Measurements from ENCODE around the gene SH2D2A. TPM values are rescaled to one million over a fixed set of nuclear protein-coding genes. Genes with fewer than 3 reads are reported as not detected.
A peak's percentile ranks its signal among the peaks of the same experiment; 100 is the strongest.

Gene SH2D2A
- total RNA-seq, 2 donors from 2014 or later = 3.2 to 3.4 TPM

GRCh38 chr1:156836041-156836654 lies 19.5 kb upstream of the SH2D2A start:
- intact Hi-C loops (cut with DNase I) = no loop called here

GRCh38 chr1:156834322-156834721 lies 17.7 kb upstream of the SH2D2A start:
- no peak for DNase-seq (ENCODE audit: low spot score)

More at GRCh38 chr1:156836041-156836654, 19.5 kb upstream of the SH2D2A start:
- peak; percentile 45 for DNase-seq (ENCODE audit: low spot score)

GRCh38 chr1:156833603-156834002 lies 17.0 kb upstream of the SH2D2A start:
- DNase-seq (ENCODE audit: low spot score) = peak; percentile 5
- intact Hi-C loops (cut with DNase I) = no loop called here

More at GRCh38 chr1:156834322-156834721, 17.7 kb upstream of the SH2D2A start:
- intact Hi-C loops (cut with DNase I) = no loop called here

- DNase-seq (ENCODE audit: low spot score) = peak; percentile 3
- intact Hi-C loops (cut with DNase I) = no loop called here
Observed at GRCh38 chr1:156832434-156832833, 15.8 kb upstream of the SH2D2A start.

- intact Hi-C loops (cut with DNase I) = no loop called here
- peak; percentile 56 for DNase-seq (ENCODE audit: low spot score)
Observed at GRCh38 chr1:156828400-156829124, 11.9 kb upstream of the SH2D2A start.

GRCh38 chr1:156826630-156827029 lies 10.0 kb upstream of the SH2D2A start:
- intact Hi-C loops (cut with DNase I) = no loop called here
- DNase-seq (ENCODE audit: low spot score) = no peak

- DNase-seq (ENCODE audit: low spot score) = peak; percentile 29
- intact Hi-C loops (cut with DNase I) = no loop called here
Observed at GRCh38 chr1:156823210-156823790, 6.7 kb upstream of the SH2D2A start.

- DNase-seq (ENCODE audit: low spot score) = no peak
- intact Hi-C loops (cut with DNase I) = no loop called here
Observed at GRCh38 chr1:156822680-156823079, 6.0 kb upstream of the SH2D2A start.

- DNase-seq (ENCODE audit: low spot score) = no peak
- intact Hi-C loops (cut with DNase I) = no loop called here
Observed at GRCh38 chr1:156821801-156822200, 5.2 kb upstream of the SH2D2A start.

- intact Hi-C loops (cut with DNase I) = no loop called here
Observed at GRCh38 chr1:156815961-156816422, 656 bp downstream of the SH2D2A start.

GRCh38 chr1:156815307-156815826 lies 1.3 kb downstream of the SH2D2A start:
- no peak for DNase-seq (ENCODE audit: low spot score)
- intact Hi-C loops (cut with DNase I) = no loop called here

More at GRCh38 chr1:156815961-156816422, 656 bp downstream of the SH2D2A start:
- no peak for DNase-seq (ENCODE audit: low spot score)

GRCh38 chr1:156814571-156815260 lies 1.9 kb downstream of the SH2D2A start:
- DNase-seq (ENCODE audit: low spot score) = no peak
- intact Hi-C loops (cut with DNase I) = no loop called here

- intact Hi-C loops (cut with DNase I) = no loop called here
- DNase-seq (ENCODE audit: low spot score) = peak; percentile 91
Observed at GRCh38 chr1:156813750-156814570, 2.7 kb downstream of the SH2D2A start.

- intact Hi-C loops (cut with DNase I) = no loop called here
- no peak for DNase-seq (ENCODE audit: low spot score)
Observed at GRCh38 chr1:156813298-156813697, 3.4 kb downstream of the SH2D2A start.

- no peak for DNase-seq (ENCODE audit: low spot score)
- intact Hi-C loops (cut with DNase I) = no loop called here
Observed at GRCh38 chr1:156812293-156812990, 4.2 kb downstream of the SH2D2A start.

GRCh38 chr1:156811168-156811567 lies 5.5 kb downstream of the SH2D2A start:
- no peak for DNase-seq (ENCODE audit: low spot score)

GRCh38 chr1:156809711-156810366 lies 6.8 kb downstream of the SH2D2A start:
- no peak for DNase-seq (ENCODE audit: low spot score)
- intact Hi-C loops (cut with DNase I) = no loop called here

More at GRCh38 chr1:156811168-156811567, 5.5 kb downstream of the SH2D2A start:
- intact Hi-C loops (cut with DNase I) = no loop called here

- DNase-seq (ENCODE audit: low spot score) = no peak
- intact Hi-C loops (cut with DNase I) = no loop called here
Observed at GRCh38 chr1:156809281-156809680, 7.4 kb downstream of the SH2D2A start.

All from posterior vena cava (tissue), 2 donors.